HCT116 (cell line): ENCODE measurements around the gene KIAA0825. TPM values are rescaled to one million over a fixed set of nuclear protein-coding genes. Genes with fewer than 3 reads are reported as not detected.

Source experiments
- ATAC-seq: fragments of 200-7000 bp; cut with Tn5 transposase; 2 replicates; pipeline ENCODE4 v1.9.1; 2020; ENCODE audit warnings: mild to moderate bottlenecking, moderate library complexity
- BruUV-seq: library from RNA; stranded (reverse); fragments of 400-500 nt; replicated peaks from 2 replicates; lab custom pipeline; 2021; lab: Mats Ljungman, UMichigan
- CTCF ChIA-PET: fragments of 300-600 bp; sonication (Branson Sonifier 250); formaldehyde crosslinking; loops from one replicate; lab custom pipeline; 2021; ENCODE audit warnings: antibody characterized with exemption; lab: Charles Lee
- POLR2A ChIA-PET: fragments of 300-600, 350-600 bp; sonication (Branson Sonifier 250); formaldehyde crosslinking; loops from one replicate; lab custom pipeline; 2021; ENCODE audit warnings: antibody characterized with exemption; lab: Charles Lee
- RAD21 ChIA-PET, 2 experiments: fragments of 300-600 bp; sonication (Branson Sonifier 250); formaldehyde crosslinking; loops; one replicate each; lab custom pipeline; 2023; ENCODE audit warnings: low total read pairs in 2 of 2; ENCODE audit not compliant: uncharacterized antibody in 2 of 2, unreplicated experiment in 2 of 2, low non-redundant PET in 1 of 2; lab: Charles Lee
- DNase-seq: peaks from one replicate; pipeline ENCODE4 v3.0.0-alpha.2; 2010; ENCODE audit warnings: low read depth, low spot score
- H2AFZ ChIP-seq: fragments of 200-600 bp; shearing (Covaris generic), sonication (generic); 2 replicates; pipeline ENCODE4 v1.6.1; 2017; ENCODE audit warnings: low read depth, mixed run types, mixed read lengths, antibody characterized with exemption, low read length; ENCODE audit not compliant: poor library complexity, severe bottlenecking
- H3K27ac ChIP-seq: 2 replicates; pipeline ENCODE4 v1.5.1; 2012; ENCODE audit warnings: low read depth, low read length
- H3K27me3 ChIP-seq: fragments of 200-600 bp; sonication (generic); 2 replicates; pipeline ENCODE4 v1.6.1; 2016; ENCODE audit warnings: mixed run types, low read length, mixed read lengths; ENCODE audit not compliant: insufficient read depth
- H3K36me3 ChIP-seq, 2 experiments: fragments of 200-500 bp in 1 of 2; fragments of 200-600 bp in 1 of 2; sonication (Bioruptor generic) in 1 of 2; sonication (generic) in 1 of 2; 2 replicates each; pipeline versions ENCODE4 v1.5.1 to v1.6.1; 2014 to 2016; ENCODE audit warnings: low read length in 2 of 2, inconsistent platforms in 1 of 2, mixed read lengths in 1 of 2, mixed run types in 1 of 2; ENCODE audit not compliant: insufficient read depth in 2 of 2, control insufficient read depth in 1 of 2
- H3K4me1 ChIP-seq, 2 experiments: fragments of 200-600 bp in 1 of 2; sonication (generic) in 1 of 2; 2 replicates each; pipeline versions ENCODE4 v1.5.1 to v1.6.1; 2012 to 2017; ENCODE audit warnings: low read length in 2 of 2, inconsistent platforms in 1 of 2, mild to moderate bottlenecking in 1 of 2, mixed read lengths in 1 of 2, mixed run types in 1 of 2, moderate library complexity in 1 of 2; ENCODE audit not compliant: insufficient read depth in 2 of 2, control insufficient read depth in 1 of 2
- H3K4me2 ChIP-seq: fragments of 200-600 bp; sonication (generic); 2 replicates; pipeline ENCODE4 v1.6.1; 2017; ENCODE audit warnings: mixed run types, low read length, mixed read lengths
- H3K4me3 ChIP-seq, 2 experiments: fragments of 200-600 bp in 1 of 2; sonication (generic) in 1 of 2; replicated peaks in 1 of 2; 2 replicates each; pipeline ENCODE4 v1.5.1; 2011 to 2016; ENCODE audit warnings: low read length in 2 of 2, control low read depth in 1 of 2, low read depth in 1 of 2, mild to moderate bottlenecking in 1 of 2, mixed read lengths in 1 of 2, mixed run types in 1 of 2
- H3K79me2 ChIP-seq: fragments of 200-600 bp; sonication (generic); 2 replicates; pipeline ENCODE4 v1.6.1; 2017; ENCODE audit warnings: mild to moderate bottlenecking, mixed run types, low read length, moderate library complexity, mixed read lengths; ENCODE audit not compliant: insufficient read depth
- H3K9ac ChIP-seq: fragments of 200-600 bp; sonication (generic); 2 replicates; pipeline ENCODE4 v1.6.1; 2016; ENCODE audit warnings: low read length, mixed read lengths
- H3K9me2 ChIP-seq: fragments of 200-600 bp; sonication (generic), shearing (Covaris generic); 2 replicates; pipeline ENCODE4 v1.6.1; 2017; ENCODE audit warnings: mixed run types, mild to moderate bottlenecking, moderate library complexity; ENCODE audit not compliant: insufficient read depth
- H3K9me3 ChIP-seq, 2 experiments: fragments of 200-500 bp in 1 of 2; fragments of 200-600 bp in 1 of 2; sonication (Bioruptor generic) in 1 of 2; sonication (generic) in 1 of 2; 2 replicates each; pipeline ENCODE4 v1.6.1; 2014 to 2017; ENCODE audit warnings: low read length in 2 of 2, mixed read lengths in 2 of 2, inconsistent platforms in 1 of 2, low read depth in 1 of 2, mild to moderate bottlenecking in 1 of 2, mixed run types in 1 of 2, moderate library complexity in 1 of 2; ENCODE audit not compliant: control insufficient read depth in 1 of 2, insufficient read depth in 1 of 2
- H4K20me1 ChIP-seq: fragments of 200-600 bp; sonication (generic), shearing (Covaris generic); 2 replicates; pipeline ENCODE4 v1.6.1; 2017; ENCODE audit warnings: mixed run types, mild to moderate bottlenecking, moderate library complexity; ENCODE audit not compliant: insufficient read depth
- CEBPB ChIP-seq: IDR thresholded peaks from 2 replicates; pipeline ENCODE4 v1.6.1; 2012; ENCODE audit warnings: low read depth
- CTCF ChIP-seq, 3 experiments: fragments of 200-600 bp in 1 of 3; sonication (generic) in 1 of 3; IDR thresholded peaks in 2 of 3; conservative IDR thresholded peaks in 1 of 3; 2 replicates each; pipeline ENCODE4 v1.5.1; 2012 to 2017; ENCODE audit warnings: low read depth in 2 of 3, low read length in 2 of 3, antibody characterized with exemption in 1 of 3, borderline replicate concordance in 1 of 3, control low read depth in 1 of 3, mild to moderate bottlenecking in 1 of 3, mixed read lengths in 1 of 3, mixed run types in 1 of 3, moderate library complexity in 1 of 3; ENCODE audit not compliant: insufficient read depth in 1 of 3
- EGR1 ChIP-seq: IDR thresholded peaks from 2 replicates; pipeline ENCODE4 v1.6.1; 2012; ENCODE audit warnings: low read depth
- ELF1 ChIP-seq: IDR thresholded peaks from 2 replicates; pipeline ENCODE4 v1.6.1; 2012; ENCODE audit warnings: low read depth, borderline replicate concordance
- POLR2A ChIP-seq: IDR thresholded peaks from 2 replicates; pipeline ENCODE4 v1.7.0; 2011; ENCODE audit warnings: borderline replicate concordance; ENCODE audit not compliant: insufficient read depth, insufficient read length; ENCODE audit errors: extremely low read depth
- REST ChIP-seq: IDR thresholded peaks from 2 replicates; pipeline ENCODE4 v1.6.1; 2012; ENCODE audit warnings: low read depth
- ZBTB33 ChIP-seq: IDR thresholded peaks from 2 replicates; pipeline ENCODE4 v1.6.1; 2011; ENCODE audit warnings: mild to moderate bottlenecking, low read length, moderate library complexity; ENCODE audit not compliant: insufficient replicate concordance; ENCODE audit errors: extremely low read depth
- ZFX ChIP-seq: fragments of 450-650 bp; IDR thresholded peaks from 2 replicates; pipeline ENCODE4 v1.6.1; 2017
- ZNF274 ChIP-seq: fragments of 200-500 bp; sonication (Bioruptor generic); IDR thresholded peaks from 2 replicates; pipeline ENCODE4 v1.6.1; 2014; ENCODE audit warnings: mild to moderate bottlenecking, low read depth, low read length, inconsistent platforms
- intact Hi-C: fragments of 100-400 bp; cut with micrococcal nuclease; formaldehyde crosslinking; loops from 2 replicates; pipeline ENCODE4 v1.10.0; 2022
- total RNA-seq: library from RNA; stranded (reverse); gene quantifications from one replicate; pipeline ENCODE4 v1.2.1, GENCODE V29; 2021; ENCODE audit not compliant: unreplicated experiment

KIAA0825 gene
- total RNA-seq, 1 experiment from 2014 or later, result 1.4 TPM

GRCh38 chr5:94367900-94368299 lies 250.5 kb downstream of the KIAA0825 start:
- no TSS peak for BruUV-seq
- Histone ChIP-seq H3K4me2 (no peak overlapping the region), H3K27me3 (no peaks in the 10 kb centered on the region), H3K9me3 (no peaks in the 10 kb centered on the region), H3K9ac (no peak overlapping the region), H3K9me2 (no peaks in the 10 kb centered on the region), H3K4me1 (no peaks in the 10 kb centered on the region), H3K79me2 (no peaks in the 10 kb centered on the region)
- CTCF ChIA-PET, result no interaction called here
- DNase-seq, result no peak
- TF ChIP-seq ZFX, result no peak
- TF ChIP-seq ELF1, result no peak
- no peak for TF ChIP-seq POLR2A
- TF ChIP-seq REST, result no peak
- no peak for TF ChIP-seq CEBPB
- no peak for TF ChIP-seq ZNF274
- TF ChIP-seq ZBTB33, result no peak
- TF ChIP-seq CTCF (IDR thresholded peaks at IDR 0.05 in 2 of 3, conservative IDR thresholded peaks at IDR 0.05 in 1 of 3; ENCODE audit: borderline replicate concordance in 1 of 3, insufficient read depth in 1 of 3, low read depth in 2 of 3, low read length in 2 of 3), result no peak
- no peak for TF ChIP-seq EGR1
- TF ChIP-seq, all 23 proteins: peak for 0
- H3K4me3 ChIP-seq, result no peak overlapping the region
- no peaks in the 10 kb centered on the region for H3K36me3 ChIP-seq
- ChIA-PET RAD21 (no interaction called here), POLR2A (no interaction called here)
- no peak for ATAC-seq
- no peaks in the 10 kb centered on the region for H4K20me1 ChIP-seq
- no peak overlapping the region for H3K27ac ChIP-seq
- no peak overlapping the region for H2AFZ ChIP-seq
- intact Hi-C loops, result no loop called here
